GM12801 (cell line): ENCODE measurements around the gene YPEL2.

Experiments used
- TF ChIP-seq, protein P1 (sequence below): IDR thresholded peaks from one replicate; pipeline ENCODE4 v1.5.1; 2011; ENCODE audit warnings: control low read depth; ENCODE audit not compliant: insufficient read length; ENCODE audit errors: extremely low read depth

YPEL2 gene

DNA sequence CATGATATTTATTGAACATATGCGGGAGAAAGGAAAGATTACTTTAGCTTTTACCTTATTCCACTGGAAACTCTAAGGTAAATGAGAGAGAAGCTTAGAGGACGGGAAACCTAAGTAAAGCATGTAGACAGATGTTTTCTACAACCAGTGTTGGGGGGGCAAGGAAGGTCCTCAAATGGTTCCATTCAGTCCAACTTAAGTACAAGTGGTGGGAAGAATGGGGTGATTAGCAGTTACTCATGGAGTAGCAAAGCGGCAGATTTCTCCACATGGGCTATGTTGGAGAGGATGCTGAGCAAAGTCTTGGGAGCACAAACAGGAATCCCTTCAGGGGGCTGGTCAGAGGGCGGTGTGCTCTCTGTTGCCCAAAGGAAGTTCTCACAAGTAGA is 78.6 kb downstream of the YPEL2 start:
- TF ChIP-seq, protein P1, sequence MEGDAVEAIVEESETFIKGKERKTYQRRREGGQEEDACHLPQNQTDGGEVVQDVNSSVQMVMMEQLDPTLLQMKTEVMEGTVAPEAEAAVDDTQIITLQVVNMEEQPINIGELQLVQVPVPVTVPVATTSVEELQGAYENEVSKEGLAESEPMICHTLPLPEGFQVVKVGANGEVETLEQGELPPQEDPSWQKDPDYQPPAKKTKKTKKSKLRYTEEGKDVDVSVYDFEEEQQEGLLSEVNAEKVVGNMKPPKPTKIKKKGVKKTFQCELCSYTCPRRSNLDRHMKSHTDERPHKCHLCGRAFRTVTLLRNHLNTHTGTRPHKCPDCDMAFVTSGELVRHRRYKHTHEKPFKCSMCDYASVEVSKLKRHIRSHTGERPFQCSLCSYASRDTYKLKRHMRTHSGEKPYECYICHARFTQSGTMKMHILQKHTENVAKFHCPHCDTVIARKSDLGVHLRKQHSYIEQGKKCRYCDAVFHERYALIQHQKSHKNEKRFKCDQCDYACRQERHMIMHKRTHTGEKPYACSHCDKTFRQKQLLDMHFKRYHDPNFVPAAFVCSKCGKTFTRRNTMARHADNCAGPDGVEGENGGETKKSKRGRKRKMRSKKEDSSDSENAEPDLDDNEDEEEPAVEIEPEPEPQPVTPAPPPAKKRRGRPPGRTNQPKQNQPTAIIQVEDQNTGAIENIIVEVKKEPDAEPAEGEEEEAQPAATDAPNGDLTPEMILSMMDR: no peak

- TF ChIP-seq, protein P1: no peak
Observed at GRCh38 chr17:59413014-59413766, 81.7 kb downstream of the YPEL2 start.

DNA sequence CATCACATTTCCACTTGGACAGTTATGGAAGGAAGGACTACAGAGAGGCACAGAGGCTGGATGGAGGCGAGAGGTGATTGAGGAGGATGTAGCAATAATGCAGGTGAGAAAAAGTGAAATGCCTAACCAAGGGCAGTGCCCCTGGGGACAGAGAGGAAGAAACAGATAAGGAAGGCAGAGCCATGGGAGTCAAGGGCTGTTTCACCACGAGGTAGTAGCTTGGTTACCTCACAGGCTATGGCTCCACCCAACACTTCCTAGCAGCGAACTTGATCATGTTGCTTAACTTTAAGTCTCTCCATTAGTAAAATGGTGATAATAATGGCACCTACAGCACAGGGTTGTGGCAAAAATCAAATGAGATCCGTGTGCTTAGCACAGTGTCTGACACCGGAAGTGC is 83.9 kb downstream of the YPEL2 start:
- TF ChIP-seq, protein P1: no peak

DNA sequence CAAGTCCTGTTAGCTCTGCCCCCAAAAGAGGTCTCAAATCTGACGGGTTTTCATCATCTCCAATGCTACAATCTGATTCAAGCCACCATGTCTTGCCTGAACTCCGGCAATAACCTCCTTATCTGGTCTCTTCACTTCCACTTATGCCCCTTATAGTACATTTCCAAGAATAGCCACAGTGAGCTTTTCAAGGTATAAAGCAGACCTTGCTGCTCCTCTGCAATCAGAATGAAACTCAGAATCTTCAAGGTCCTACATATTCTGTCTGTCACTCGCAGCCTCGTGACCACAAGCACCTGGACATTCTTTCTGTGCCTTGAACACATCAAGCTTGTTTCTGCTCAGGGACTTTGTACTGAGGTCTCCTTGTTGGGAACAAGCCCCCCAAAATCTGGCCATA is 84.7 kb downstream of the YPEL2 start:
- TF ChIP-seq, protein P1: no peak

DNA sequence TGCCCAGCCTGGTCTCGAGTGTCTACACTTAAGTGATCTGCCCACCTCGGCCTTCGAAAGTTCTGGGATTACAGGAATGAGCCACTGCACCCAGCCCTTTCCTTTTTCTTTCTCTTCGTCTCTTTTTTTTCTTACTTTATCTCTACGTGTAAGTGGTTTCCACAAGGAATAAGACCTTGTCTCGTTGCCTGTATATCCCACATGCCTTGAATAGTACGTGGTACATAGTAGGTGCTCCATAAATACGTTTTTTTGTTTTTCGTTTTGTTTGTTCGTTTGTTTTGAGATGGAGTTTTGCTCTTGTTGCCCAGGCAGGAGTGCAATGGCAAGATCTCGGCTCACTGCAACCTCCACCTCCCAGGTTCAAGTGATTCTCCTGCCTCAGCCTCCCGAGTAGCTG is 86.0 kb downstream of the YPEL2 start:
- TF ChIP-seq, protein P1: no peak

- TF ChIP-seq, protein P1: no peak
Observed at GRCh38 chr17:59418732-59419166, 87.3 kb downstream of the YPEL2 start.

DNA sequence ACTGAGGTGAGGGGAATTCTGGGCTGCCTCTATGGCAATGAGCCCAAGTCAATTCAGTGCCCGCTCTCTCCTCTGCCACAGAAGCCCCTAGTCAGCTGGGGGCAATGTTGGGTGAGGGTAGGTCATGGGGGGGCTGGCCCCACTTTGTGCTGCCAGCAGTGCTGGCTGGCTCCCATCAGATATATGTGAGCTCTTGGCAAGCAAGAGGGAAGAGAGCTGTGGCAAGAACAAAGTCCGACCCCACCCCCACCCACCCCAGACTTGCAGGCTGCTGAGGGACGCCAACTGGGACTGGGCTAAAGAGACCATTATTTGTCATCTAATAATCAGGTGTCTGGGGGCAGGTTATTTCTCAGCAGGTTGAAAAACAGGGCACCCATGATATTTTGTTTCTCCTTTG is 89.4 kb downstream of the YPEL2 start:
- TF ChIP-seq, protein P1: no peak
